ENCODE measurements around the gene RRAGD.
A peak's percentile ranks its signal among the peaks of the same experiment; 100 is the strongest.

RRAGD gene

GRCh38 chr6:89415185-89415584 lies 3.1 kb upstream of the RRAGD start:
- Histone ChIP-seq H4K20me1 (ENCODE audit: insufficient read depth, low read length, poor library complexity, severe bottlenecking) (peaks cover 6% of the 10 kb centered on the region), H3F3A (ENCODE audit: low read depth) (no peaks in the 10 kb centered on the region), H3K4me2 (ENCODE audit: low read depth, low read length, poor library complexity, severe bottlenecking) (no peak overlapping the region), H3K4me3 (ENCODE audit: low read length, poor library complexity, severe bottlenecking) (no peak overlapping the region), H3K36me3 (ENCODE audit: insufficient read depth, low read length) (no peaks in the 10 kb centered on the region), H3K27me3 (ENCODE audit: insufficient read depth, low read length, poor library complexity, severe bottlenecking) (no peaks in the 10 kb centered on the region), H2AFZ (ENCODE audit: low read length) (no peak overlapping the region), H3K79me2 (ENCODE audit: insufficient read depth, low read length) (peaks cover 27% of the 10 kb centered on the region), H3K9me2 (replicated peaks; ENCODE audit: low read depth, low read length) (no peaks in the 10 kb centered on the region), H3K4me1 (ENCODE audit: insufficient read depth, low read length, poor library complexity, severe bottlenecking) (peaks cover 17% of the 10 kb centered on the region), H3K9ac (ENCODE audit: low read depth, low read length, poor library complexity, severe bottlenecking) (no peak overlapping the region), H3K9me3 (ENCODE audit: insufficient read depth, low read depth, low read length) (no peaks in the 10 kb centered on the region)
- TF ChIP-seq CTCF (conservative IDR thresholded peaks at IDR 0.05; ENCODE audit: low read length) = no peak
- TF ChIP-seq EZH2phosphoT487 (IDR thresholded peaks at IDR 0.05; ENCODE audit: borderline replicate concordance) = no peak

- Histone ChIP-seq H4K20me1 (ENCODE audit: insufficient read depth, low read length, poor library complexity, severe bottlenecking) (peaks cover 10% of the 10 kb centered on the region), H3K36me3 (ENCODE audit: insufficient read depth, low read length) (no peaks in the 10 kb centered on the region), H3F3A (ENCODE audit: low read depth) (no peaks in the 10 kb centered on the region), H3K27me3 (ENCODE audit: insufficient read depth, low read length, poor library complexity, severe bottlenecking) (no peaks in the 10 kb centered on the region), H3K9me2 (replicated peaks; ENCODE audit: low read depth, low read length) (no peaks in the 10 kb centered on the region), H3K9me3 (ENCODE audit: insufficient read depth, low read depth, low read length) (no peaks in the 10 kb centered on the region), H3K4me1 (ENCODE audit: insufficient read depth, low read length, poor library complexity, severe bottlenecking) (peaks cover 27% of the 10 kb centered on the region), H3K4me2 (ENCODE audit: low read depth, low read length, poor library complexity, severe bottlenecking) (no peak overlapping the region), H3K4me3 (ENCODE audit: low read length, poor library complexity, severe bottlenecking) (no peak overlapping the region), H3K79me2 (ENCODE audit: insufficient read depth, low read length) (peaks cover 36% of the 10 kb centered on the region), H2AFZ (ENCODE audit: low read length) (no peak overlapping the region), H3K9ac (ENCODE audit: low read depth, low read length, poor library complexity, severe bottlenecking) (no peak overlapping the region)
- TF ChIP-seq CTCF (conservative IDR thresholded peaks at IDR 0.05; ENCODE audit: low read length) (no peak), EZH2phosphoT487 (IDR thresholded peaks at IDR 0.05; ENCODE audit: borderline replicate concordance) (no peak)
Observed at GRCh38 chr6:89414215-89414614, 2.1 kb upstream of the RRAGD start.

DNA sequence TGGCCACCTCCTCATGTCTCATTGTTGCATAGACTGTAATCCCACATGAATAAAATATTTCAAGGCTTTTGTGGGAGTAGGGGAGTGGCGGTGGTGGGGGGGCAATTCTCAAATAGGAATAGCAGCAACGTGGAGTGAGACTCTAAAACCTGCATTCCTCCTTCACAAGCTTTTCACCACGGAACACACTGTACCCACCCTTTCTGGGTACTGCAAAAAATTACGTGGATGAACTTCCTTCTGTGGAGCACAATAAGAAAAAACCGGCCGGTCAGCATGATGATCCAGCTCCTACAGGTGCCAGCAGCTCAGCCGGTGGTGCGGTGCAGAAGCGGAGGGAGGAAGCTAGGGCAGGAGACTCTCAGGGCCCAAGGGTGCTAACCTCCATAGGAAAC lies 930 bp upstream of the RRAGD start:
- no peaks in the 10 kb centered on the region for H3K9me3 ChIP-seq (ENCODE audit: insufficient read depth, low read depth, low read length)
- no peaks in the 10 kb centered on the region for H3F3A ChIP-seq (ENCODE audit: low read depth)
- peaks cover 48% of the 10 kb centered on the region for H3K79me2 ChIP-seq (ENCODE audit: insufficient read depth, low read length)
- H3K36me3 ChIP-seq (ENCODE audit: insufficient read depth, low read length) = no peaks in the 10 kb centered on the region
- H4K20me1 ChIP-seq (ENCODE audit: insufficient read depth, low read length, poor library complexity, severe bottlenecking) = peaks cover 14% of the 10 kb centered on the region
- H3K27me3 ChIP-seq (ENCODE audit: insufficient read depth, low read length, poor library complexity, severe bottlenecking) = no peaks in the 10 kb centered on the region
- peak overlapping the region; percentile 84 for H3K4me3 ChIP-seq (ENCODE audit: low read length, poor library complexity, severe bottlenecking)
- H3K9me2 ChIP-seq (replicated peaks; ENCODE audit: low read depth, low read length) = no peaks in the 10 kb centered on the region
- TF ChIP-seq EZH2phosphoT487 (IDR thresholded peaks at IDR 0.05; ENCODE audit: borderline replicate concordance) (no peak), CTCF (conservative IDR thresholded peaks at IDR 0.05; ENCODE audit: low read length) (no peak)
- peaks cover 38% of the 10 kb centered on the region for H3K4me1 ChIP-seq (ENCODE audit: insufficient read depth, low read length, poor library complexity, severe bottlenecking)
- H2AFZ ChIP-seq (ENCODE audit: low read length) = peak overlapping the region; percentile 93
- peak overlapping the region; percentile 88 for H3K9ac ChIP-seq (ENCODE audit: low read depth, low read length, poor library complexity, severe bottlenecking)
- H3K4me2 ChIP-seq (ENCODE audit: low read depth, low read length, poor library complexity, severe bottlenecking) = peak overlapping the region; percentile 85
